H1 (cell line): ENCODE results near the gene SVOPL. TPM values are rescaled to one million over a fixed set of nuclear protein-coding genes. Genes with fewer than 3 reads are reported as not detected.

Experiments used
- BACH1 ChIP-seq: IDR thresholded peaks from 2 replicates; pipeline ENCODE4 v1.6.1; 2012; ENCODE audit warnings: low read length, improper control_type of control experiment
- CBX8 ChIP-seq: fragments of 300-800, 300-1000 bp; sonication (generic); IDR thresholded peaks from 2 replicates; pipeline ENCODE4 v1.7.1; 2016; ENCODE audit warnings: low read depth, low read length, borderline replicate concordance
- CHD7 ChIP-seq: fragments of 300-600 bp; sonication (generic); IDR thresholded peaks from 2 replicates; pipeline ENCODE4 v1.7.1; 2012; ENCODE audit warnings: low read length, moderate library complexity, mild to moderate bottlenecking, inconsistent platforms; ENCODE audit not compliant: insufficient replicate concordance
- SP2 ChIP-seq: IDR thresholded peaks from 2 replicates; pipeline ENCODE4 v1.6.1; 2012; ENCODE audit warnings: mild to moderate bottlenecking, low read length, inconsistent platforms
- SUZ12 ChIP-seq: fragments of 200-600 bp; sonication (generic); IDR thresholded peaks from 2 replicates; pipeline ENCODE4 v1.6.1; 2012; ENCODE audit warnings: mild to moderate bottlenecking, inconsistent platforms, low read length, moderate library complexity, mixed read lengths
- ZNF274 ChIP-seq: IDR thresholded peaks from 2 replicates; pipeline ENCODE4 v1.7.0; 2012; ENCODE audit warnings: low read length, borderline replicate concordance; ENCODE audit errors: extremely low read depth
- polyA plus RNA-seq, 7 experiments: library from polyadenylated mRNA; depleted of rRNA in 3 of 7; stranded (reverse) in 5 of 7; unstranded in 2 of 7; fragments of >200 nt in 5 of 7; fragments of 200-250 nt in 2 of 7; gene quantifications; 1 replicate in 5 of 7; 2 replicates in 1 of 7; 4 replicates in 1 of 7; pipeline versions ENCODE4 v1.2.1 to v1.2.3, GENCODE V29; 2011 to 2013; ENCODE audit warnings: missing spikeins in 2 of 7, mixed read lengths in 2 of 7
- total RNA-seq: library from RNA; stranded (reverse); fragmentation: NEBNext Ultra II Directional; extraction: Animal tissue kit (Norgen Biotek cat#: 25700); gene quantifications from 2 replicates; pipeline ENCODE4 v1.2.1, GENCODE V29; 2021

SVOPL gene
- total and polyA plus RNA-seq, 2 of the 8 experiments (the other 6 are each of a cell fraction or from before 2014, with no cell fraction given): 1.1 to 1.4 TPM

GRCh38 chr7:138581065-138581464, 120.1 kb downstream of the SVOPL start (continued):
- TF ChIP-seq CHD7 (no peak), BACH1 (no peak), SUZ12 (no peak), SP2 (no peak), CBX8 (no peak), ZNF274 (no peak)
